ENCODE data around the gene TRIM71. TPM values are rescaled to one million over a fixed set of nuclear protein-coding genes. Genes with fewer than 3 reads are reported as not detected.

Gene TRIM71
- total RNA-seq, 1 donor from 2014 or later = 0.52 TPM

GRCh38 chr3:32882603-32883025, 64.8 kb downstream of the TRIM71 start:
- H3K9me3 ChIP-seq (ENCODE audit: control insufficient read depth in 3 of 3, low read length in 3 of 3) = no peaks in the 10 kb centered on the region
- no peak overlapping the region for H3K9ac ChIP-seq (ENCODE audit: low read depth in 1 of 3, low read length in 3 of 3)
- H3K4me1 ChIP-seq (ENCODE audit: control insufficient read depth in 3 of 3, insufficient read depth in 3 of 3, low read length in 3 of 3) = peaks cover 3 to 16% (median 3%) of the 10 kb centered on the region in 3 donors
- no peak overlapping the region for H3K4me3 ChIP-seq (ENCODE audit: low read length in 3 of 3)
- no peaks in the 10 kb centered on the region for H3K27me3 ChIP-seq (ENCODE audit: control insufficient read depth in 3 of 3, insufficient read depth in 3 of 3, low read length in 3 of 3)
- no peak overlapping the region for H3K27ac ChIP-seq (ENCODE audit: low read depth, low read length)
- no peaks in the 10 kb centered on the region for H3K36me3 ChIP-seq (ENCODE audit: control insufficient read depth in 3 of 3, insufficient read depth in 3 of 3, low read length in 3 of 3)

GRCh38 chr3:32883817-32884216, 66.0 kb downstream of the TRIM71 start:
- H3K4me1 ChIP-seq (ENCODE audit: control insufficient read depth in 3 of 3, insufficient read depth in 3 of 3, low read length in 3 of 3) = peaks cover 3 to 16% (median 3%) of the 10 kb centered on the region in 3 donors
- H3K27ac ChIP-seq (ENCODE audit: low read depth, low read length) = no peak overlapping the region
- no peak overlapping the region for H3K9ac ChIP-seq (ENCODE audit: low read depth in 1 of 3, low read length in 3 of 3)
- H3K27me3 ChIP-seq (ENCODE audit: control insufficient read depth in 3 of 3, insufficient read depth in 3 of 3, low read length in 3 of 3) = no peaks in the 10 kb centered on the region
- H3K4me3 ChIP-seq (ENCODE audit: low read length in 3 of 3) = no peak overlapping the region
- H3K36me3 ChIP-seq (ENCODE audit: control insufficient read depth in 3 of 3, insufficient read depth in 3 of 3, low read length in 3 of 3) = no peaks in the 10 kb centered on the region
- H3K9me3 ChIP-seq (ENCODE audit: control insufficient read depth in 3 of 3, low read length in 3 of 3) = no peaks in the 10 kb centered on the region

DNA sequence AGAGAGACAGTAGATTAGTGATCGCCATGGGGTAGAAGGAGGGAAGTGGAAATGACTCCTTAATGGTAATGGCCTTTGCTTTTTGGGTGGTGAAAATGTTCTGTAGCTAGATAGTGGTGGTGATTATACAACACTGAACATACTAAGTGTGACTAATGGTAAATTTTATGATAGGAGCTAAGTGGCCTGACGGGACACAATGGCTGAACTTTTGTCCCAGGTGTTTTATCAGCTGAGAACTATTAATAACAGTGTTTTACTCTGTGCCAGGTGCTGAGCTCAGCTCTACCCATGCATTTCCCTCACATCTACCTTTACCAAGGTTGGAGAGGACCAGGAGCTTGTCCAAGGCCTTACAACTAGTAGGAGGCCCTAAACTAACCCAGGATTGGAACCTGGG, 66.8 kb downstream of the TRIM71 start:
- H3K4me3 ChIP-seq (ENCODE audit: low read length in 3 of 3) = no peak overlapping the region
- H3K36me3 ChIP-seq (ENCODE audit: control insufficient read depth in 3 of 3, insufficient read depth in 3 of 3, low read length in 3 of 3) = no peaks in the 10 kb centered on the region
- no peak overlapping the region for H3K27ac ChIP-seq (ENCODE audit: low read depth, low read length)
- no peaks in the 10 kb centered on the region for H3K9me3 ChIP-seq (ENCODE audit: control insufficient read depth in 3 of 3, low read length in 3 of 3)
- no peaks in the 10 kb centered on the region for H3K27me3 ChIP-seq (ENCODE audit: control insufficient read depth in 3 of 3, insufficient read depth in 3 of 3, low read length in 3 of 3)
- peaks cover 3 to 16% (median 3%) of the 10 kb centered on the region in 3 donors for H3K4me1 ChIP-seq (ENCODE audit: control insufficient read depth in 3 of 3, insufficient read depth in 3 of 3, low read length in 3 of 3)
- H3K9ac ChIP-seq (ENCODE audit: low read depth in 1 of 3, low read length in 3 of 3) = no peak overlapping the region

GRCh38 chr3:32885283-32885901, 67.6 kb downstream of the TRIM71 start:
- Histone ChIP-seq H3K9me3 (ENCODE audit: control insufficient read depth in 3 of 3, low read length in 3 of 3) (no peaks in the 10 kb centered on the region), H3K27me3 (ENCODE audit: control insufficient read depth in 3 of 3, insufficient read depth in 3 of 3, low read length in 3 of 3) (no peaks in the 10 kb centered on the region), H3K9ac (ENCODE audit: low read depth in 1 of 3, low read length in 3 of 3) (no peak overlapping the region), H3K4me1 (ENCODE audit: control insufficient read depth in 3 of 3, insufficient read depth in 3 of 3, low read length in 3 of 3) (peaks cover 3 to 16% (median 3%) of the 10 kb centered on the region in 3 donors), H3K27ac (ENCODE audit: low read depth, low read length) (no peak overlapping the region), H3K4me3 (ENCODE audit: low read length in 3 of 3) (no peak overlapping the region), H3K36me3 (ENCODE audit: control insufficient read depth in 3 of 3, insufficient read depth in 3 of 3, low read length in 3 of 3) (no peaks in the 10 kb centered on the region)

DNA sequence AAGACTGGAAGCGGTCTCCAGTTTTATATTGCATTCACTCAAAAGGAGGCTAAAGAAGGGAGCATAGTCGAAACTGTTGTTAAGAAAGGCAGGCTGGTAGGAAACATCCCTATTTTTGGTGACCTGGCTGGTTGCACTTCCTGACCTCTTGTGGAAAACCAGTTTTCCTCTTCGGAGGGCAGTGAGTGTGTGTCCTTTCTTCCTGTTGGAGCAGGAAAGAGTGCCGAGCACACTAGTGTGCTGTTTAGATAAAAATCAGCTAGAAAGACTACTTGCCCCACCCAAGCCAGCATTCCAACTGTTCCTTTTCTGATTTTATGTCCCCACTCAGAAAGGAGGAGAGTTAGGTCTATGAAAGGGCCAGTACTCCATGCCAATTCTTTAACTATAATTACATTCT, 68.5 kb downstream of the TRIM71 start:
- H3K36me3 ChIP-seq (ENCODE audit: control insufficient read depth in 3 of 3, insufficient read depth in 3 of 3, low read length in 3 of 3) = no peaks in the 10 kb centered on the region
- no peaks in the 10 kb centered on the region for H3K9me3 ChIP-seq (ENCODE audit: control insufficient read depth in 3 of 3, low read length in 3 of 3)
- H3K9ac ChIP-seq (ENCODE audit: low read depth in 1 of 3, low read length in 3 of 3) = no peak overlapping the region
- H3K27ac ChIP-seq (ENCODE audit: low read depth, low read length) = no peak overlapping the region
- peaks cover 0 to 6% (median 0%) of the 10 kb centered on the region in 3 donors for H3K27me3 ChIP-seq (ENCODE audit: control insufficient read depth in 3 of 3, insufficient read depth in 3 of 3, low read length in 3 of 3)
- peaks cover 3 to 16% (median 3%) of the 10 kb centered on the region in 3 donors for H3K4me1 ChIP-seq (ENCODE audit: control insufficient read depth in 3 of 3, insufficient read depth in 3 of 3, low read length in 3 of 3)
- H3K4me3 ChIP-seq (ENCODE audit: low read length in 3 of 3) = no peak overlapping the region

GRCh38 chr3:32886911-32887310, 69.1 kb downstream of the TRIM71 start:
- Histone ChIP-seq H3K4me1 (ENCODE audit: control insufficient read depth in 3 of 3, insufficient read depth in 3 of 3, low read length in 3 of 3) (peaks cover 3 to 16% (median 3%) of the 10 kb centered on the region in 3 donors), H3K9ac (ENCODE audit: low read depth in 1 of 3, low read length in 3 of 3) (no peak overlapping the region), H3K27me3 (ENCODE audit: control insufficient read depth in 3 of 3, insufficient read depth in 3 of 3, low read length in 3 of 3) (peaks cover 0 to 6% (median 0%) of the 10 kb centered on the region in 3 donors), H3K27ac (ENCODE audit: low read depth, low read length) (no peak overlapping the region), H3K9me3 (ENCODE audit: control insufficient read depth in 3 of 3, low read length in 3 of 3) (no peaks in the 10 kb centered on the region), H3K4me3 (ENCODE audit: low read length in 3 of 3) (no peak overlapping the region), H3K36me3 (ENCODE audit: control insufficient read depth in 3 of 3, insufficient read depth in 3 of 3, low read length in 3 of 3) (no peaks in the 10 kb centered on the region)

GRCh38 chr3:32888739-32889138, 70.9 kb downstream of the TRIM71 start:
- H3K27me3 ChIP-seq (ENCODE audit: control insufficient read depth in 3 of 3, insufficient read depth in 3 of 3, low read length in 3 of 3) = peaks cover 0 to 6% (median 0%) of the 10 kb centered on the region in 3 donors
- H3K4me3 ChIP-seq (ENCODE audit: low read length in 3 of 3) = no peak overlapping the region
- H3K4me1 ChIP-seq (ENCODE audit: control insufficient read depth in 3 of 3, insufficient read depth in 3 of 3, low read length in 3 of 3) = peaks cover 3 to 16% (median 3%) of the 10 kb centered on the region in 3 donors
- no peaks in the 10 kb centered on the region for H3K36me3 ChIP-seq (ENCODE audit: control insufficient read depth in 3 of 3, insufficient read depth in 3 of 3, low read length in 3 of 3)
- H3K9me3 ChIP-seq (ENCODE audit: control insufficient read depth in 3 of 3, low read length in 3 of 3) = no peaks in the 10 kb centered on the region
- no peak overlapping the region for H3K27ac ChIP-seq (ENCODE audit: low read depth, low read length)
- no peak overlapping the region for H3K9ac ChIP-seq (ENCODE audit: low read depth in 1 of 3, low read length in 3 of 3)

DNA sequence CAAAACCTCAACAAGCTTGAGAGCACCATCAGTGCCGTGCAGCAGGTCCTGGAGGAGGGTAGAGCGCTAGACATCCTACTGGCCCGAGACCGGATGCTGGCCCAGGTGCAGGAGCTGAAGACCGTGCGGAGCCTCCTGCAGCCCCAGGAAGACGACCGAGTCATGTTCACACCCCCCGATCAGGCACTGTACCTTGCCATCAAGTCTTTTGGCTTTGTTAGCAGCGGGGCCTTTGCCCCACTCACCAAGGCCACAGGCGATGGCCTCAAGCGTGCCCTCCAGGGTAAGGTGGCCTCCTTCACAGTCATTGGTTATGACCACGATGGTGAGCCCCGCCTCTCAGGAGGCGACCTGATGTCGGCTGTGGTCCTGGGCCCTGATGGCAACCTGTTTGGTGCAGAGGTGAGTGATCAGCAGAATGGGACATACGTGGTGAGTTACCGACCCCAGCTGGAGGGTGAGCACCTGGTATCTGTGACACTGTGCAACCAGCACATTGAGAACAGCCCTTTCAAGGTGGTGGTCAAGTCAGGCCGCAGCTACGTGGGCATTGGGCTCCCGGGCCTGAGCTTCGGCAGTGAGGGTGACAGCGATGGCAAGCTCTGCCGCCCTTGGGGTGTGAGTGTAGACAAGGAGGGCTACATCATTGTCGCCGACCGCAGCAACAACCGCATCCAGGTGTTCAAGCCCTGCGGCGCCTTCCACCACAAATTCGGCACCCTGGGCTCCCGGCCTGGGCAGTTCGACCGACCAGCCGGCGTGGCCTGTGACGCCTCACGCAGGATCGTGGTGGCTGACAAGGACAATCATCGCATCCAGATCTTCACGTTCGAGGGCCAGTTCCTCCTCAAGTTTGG, 72.9 kb downstream of the TRIM71 start:
- H3K36me3 ChIP-seq (ENCODE audit: control insufficient read depth in 3 of 3, insufficient read depth in 3 of 3, low read length in 3 of 3) = no peaks in the 10 kb centered on the region
- H3K27me3 ChIP-seq (ENCODE audit: control insufficient read depth in 3 of 3, insufficient read depth in 3 of 3, low read length in 3 of 3) = peaks cover 0 to 10% (median 0%) of the 10 kb centered on the region in 3 donors
- H3K9ac ChIP-seq (ENCODE audit: low read depth in 1 of 3, low read length in 3 of 3) = no peak overlapping the region
- peaks cover 0 to 7% (median 3%) of the 10 kb centered on the region in 3 donors for H3K4me1 ChIP-seq (ENCODE audit: control insufficient read depth in 3 of 3, insufficient read depth in 3 of 3, low read length in 3 of 3)
- no peak overlapping the region for H3K4me3 ChIP-seq (ENCODE audit: low read length in 3 of 3)
- H3K9me3 ChIP-seq (ENCODE audit: control insufficient read depth in 3 of 3, low read length in 3 of 3) = no peaks in the 10 kb centered on the region
- no peak overlapping the region for H3K27ac ChIP-seq (ENCODE audit: low read depth, low read length)

- Histone ChIP-seq H3K27ac (ENCODE audit: low read depth, low read length) (no peak overlapping the region), H3K9ac (ENCODE audit: low read depth in 1 of 3, low read length in 3 of 3) (no peak overlapping the region), H3K4me3 (ENCODE audit: low read length in 3 of 3) (no peak overlapping the region), H3K9me3 (ENCODE audit: control insufficient read depth in 3 of 3, low read length in 3 of 3) (no peaks in the 10 kb centered on the region), H3K27me3 (ENCODE audit: control insufficient read depth in 3 of 3, insufficient read depth in 3 of 3, low read length in 3 of 3) (peaks cover 0 to 10% (median 0%) of the 10 kb centered on the region in 3 donors), H3K36me3 (ENCODE audit: control insufficient read depth in 3 of 3, insufficient read depth in 3 of 3, low read length in 3 of 3) (no peaks in the 10 kb centered on the region), H3K4me1 (ENCODE audit: control insufficient read depth in 3 of 3, insufficient read depth in 3 of 3, low read length in 3 of 3) (peaks cover 0 to 2% (median 0%) of the 10 kb centered on the region in 3 donors)
Observed at GRCh38 chr3:32891365-32891764, 73.6 kb downstream of the TRIM71 start.

Measured in skeletal muscle tissue (tissue), 4 donors.